Right lobe of liver (tissue), 6 donors: ENCODE data around the gene LGALS14. TPM values are rescaled to one million over a fixed set of nuclear protein-coding genes. Genes with fewer than 3 reads are reported as not detected.
"Not testable (repeated sequence)": the region's sequence is repeated elsewhere in the genome, so short reads cannot be mapped to it uniquely, and the experiment has no call there.

Experiments used
- ATAC-seq, 4 donors: fragments of 200-7000 bp; cut with Tn5 transposase; one replicate each; pipeline ENCODE4 v1.9.1; 2020; ENCODE audit warnings: mild to moderate bottlenecking in 4 of 4, moderate library complexity in 4 of 4
- DNase-seq, 3 donors: peaks; one replicate each; pipeline ENCODE4 v3.0.0-alpha.2; 2020
- H3K27ac ChIP-seq, 3 donors: fragments of 200-600 bp; one replicate each; pipeline ENCODE4 v1.8.0; 2022
- H3K27me3 ChIP-seq, 2 donors: fragments of 200-600 bp; one replicate each; pipeline ENCODE4 v1.8.0; 2022
- H3K36me3 ChIP-seq, 4 donors: fragments of 200-600 bp; sonication (generic) in 1 of 4; one replicate each; pipeline versions ENCODE4 v1.5.1 to v1.8.0; 2017 to 2022; ENCODE audit warnings: control low read depth in 1 of 4
- H3K4me1 ChIP-seq, 4 donors: fragments of 200-600 bp; sonication (generic) in 1 of 4; one replicate each; pipeline versions ENCODE4 v1.5.1 to v1.8.0; 2017 to 2022; ENCODE audit warnings: control low read depth in 1 of 4
- H3K4me3 ChIP-seq, 3 donors: fragments of 200-600 bp; one replicate each; pipeline ENCODE4 v1.8.0; 2022
- H3K9me3 ChIP-seq, 4 donors: fragments of 200-600 bp; sonication (generic) in 1 of 4; one replicate each; pipeline versions ENCODE4 v1.5.1 to v1.8.0; 2017 to 2022; ENCODE audit warnings: control low read depth in 1 of 4
- CTCF ChIP-seq, 4 donors: fragments of 200-600 bp in 3 of 4; fragments of 450-650 bp in 1 of 4; IDR thresholded peaks; one replicate each; pipeline versions ENCODE4 v1.5.1 to v1.8.0; 2016 to 2022; ENCODE audit warnings: antibody characterized with exemption in 4 of 4, mild to moderate bottlenecking in 2 of 4
- POLR2A ChIP-seq: fragments of 450-650 bp; IDR thresholded peaks from one replicate; pipeline ENCODE4 v1.6.1; 2017; ENCODE audit warnings: antibody characterized with exemption, mild to moderate bottlenecking
- WGBS: methylation state at CpG from one replicate; pipeline ENCODE4 v1.1.6; 2018; ENCODE audit warnings: low coverage, low lambda C conversion rate; ENCODE audit not compliant: insufficient coverage; ENCODE audit errors: missing lambda C conversion rate; 5-methylcytosine and 5-hydroxymethylcytosine counted together
- intact Hi-C, 2 donors: fragments of 100-400 bp; cut with DNase I; formaldehyde crosslinking; loops; one replicate each; pipeline versions ENCODE4 v1.11.2 to v1.14.1; 2022
- total RNA-seq, 6 experiments: library from RNA; depleted of rRNA in 2 of 6; stranded (reverse); fragments of >200 nt in 2 of 6; fragmentation: NEBNext Ultra II Directional in 3 of 6; extraction: Animal tissue kit (Norgen Biotek cat#: 25700) in 3 of 6; gene quantifications; one replicate each; pipeline versions ENCODE4 v1.1.0 to v1.2.4, GENCODE V29; 2016 to 2023
- donor health status: DM: no; HTN: yes; CAD: no.
- donor health status: DM: no; HTN: no; CAD: no.
- donor health status: DM: no; HTN: no; CAD: no.
- donor health status: DM: no; HTN: yes; CAD: no.
- donor health status: DM: no; HTN: yes; CAD: no.

LGALS14 gene
- total RNA-seq, 6 experiments from 2014 or later = not detected

GRCh38 chr19:39680593-39680992 is 23.7 kb upstream of the LGALS14 start:
- Histone ChIP-seq H3K9me3 (no peaks in the 10 kb centered on the region), H3K27me3 (no peaks in the 10 kb centered on the region), H3K36me3 (no peaks in the 10 kb centered on the region), H3K4me3 (no peak overlapping the region), H3K4me1 (peaks cover 0 to 6% (median 0%) of the 10 kb centered on the region in 4 donors), H3K27ac (no peak overlapping the region)
- TF ChIP-seq POLR2A (no peak), CTCF (IDR thresholded peaks at IDR 0.05) (no peak)
- no peak for ATAC-seq
- intact Hi-C loops = no loop called here
- DNase-seq = no peak
- 80% methylated on average over 3 of the region's 3 CpGs for WGBS

GRCh38 chr19:39681416-39681815 is 22.9 kb upstream of the LGALS14 start:
- Histone ChIP-seq H3K9me3 (no peaks in the 10 kb centered on the region), H3K27me3 (no peaks in the 10 kb centered on the region), H3K4me3 (no peak overlapping the region), H3K36me3 (no peaks in the 10 kb centered on the region), H3K27ac (no peak overlapping the region), H3K4me1 (peaks cover 0 to 6% (median 0%) of the 10 kb centered on the region in 4 donors)
- 90% methylated on average over 2 of the region's 5 CpGs for WGBS
- TF ChIP-seq POLR2A = no peak
- no peak for TF ChIP-seq CTCF (IDR thresholded peaks at IDR 0.05)
- ATAC-seq = no peak
- intact Hi-C loops = no loop called here
- no peak for DNase-seq

- Histone ChIP-seq H3K36me3 (no peaks in the 10 kb centered on the region), H3K27me3 (no peaks in the 10 kb centered on the region), H3K4me3 (no peak overlapping the region), H3K27ac (no peak overlapping the region), H3K9me3 (no peaks in the 10 kb centered on the region), H3K4me1 (no peaks in the 10 kb centered on the region)
- intact Hi-C loops = no loop called here
- no peak for DNase-seq
- WGBS = 59% methylated on average over 5 of the region's 5 CpGs
- no peak for ATAC-seq
- TF ChIP-seq CTCF (IDR thresholded peaks at IDR 0.05) = no peak
- TF ChIP-seq POLR2A = no peak
Observed at GRCh38 chr19:39684267-39684666, 20.0 kb upstream of the LGALS14 start.

- ATAC-seq = no peak
- H3K4me3 ChIP-seq = no peak overlapping the region
- DNase-seq = no peak
- WGBS = 14% methylated on average over 3 of the region's 3 CpGs
- no peaks in the 10 kb centered on the region for H3K27me3 ChIP-seq
- no peaks in the 10 kb centered on the region for H3K4me1 ChIP-seq
- intact Hi-C loops = no loop called here
- no peaks in the 10 kb centered on the region for H3K9me3 ChIP-seq
- no peaks in the 10 kb centered on the region for H3K36me3 ChIP-seq
- H3K27ac ChIP-seq = no peak overlapping the region
- TF ChIP-seq CTCF (IDR thresholded peaks at IDR 0.05) (no peak), POLR2A (no peak)
Observed at GRCh38 chr19:39686739-39687138, 17.5 kb upstream of the LGALS14 start.

GRCh38 chr19:39688637-39689036 is 15.6 kb upstream of the LGALS14 start:
- H3K36me3 ChIP-seq, ATAC-seq, H3K4me3 ChIP-seq, DNase-seq, H3K27me3 ChIP-seq, intact Hi-C loops, H3K9me3 ChIP-seq, H3K27ac ChIP-seq, H3K4me1 ChIP-seq: not testable (repeated sequence)
- 79% methylated on average over 4 of the region's 4 CpGs for WGBS
